GM23248 (cell line): ENCODE measurements around the gene TXNDC15.

Source experiments
- EZH2 ChIP-seq: fragments of 200-600 bp; sonication (generic); IDR thresholded peaks from 2 replicates; pipeline ENCODE4 v1.6.1; 2018; ENCODE audit warnings: antibody characterized with exemption, mild to moderate bottlenecking; ENCODE audit not compliant: insufficient read depth, poor library complexity, severe bottlenecking
- EZH2phosphoT487 ChIP-seq: fragments of 200-600 bp; sonication (generic); IDR thresholded peaks from 2 replicates; pipeline ENCODE4 v1.6.1; 2018; ENCODE audit warnings: antibody characterized with exemption, moderate library complexity, mild to moderate bottlenecking, low read depth; ENCODE audit not compliant: insufficient read depth

DNA sequence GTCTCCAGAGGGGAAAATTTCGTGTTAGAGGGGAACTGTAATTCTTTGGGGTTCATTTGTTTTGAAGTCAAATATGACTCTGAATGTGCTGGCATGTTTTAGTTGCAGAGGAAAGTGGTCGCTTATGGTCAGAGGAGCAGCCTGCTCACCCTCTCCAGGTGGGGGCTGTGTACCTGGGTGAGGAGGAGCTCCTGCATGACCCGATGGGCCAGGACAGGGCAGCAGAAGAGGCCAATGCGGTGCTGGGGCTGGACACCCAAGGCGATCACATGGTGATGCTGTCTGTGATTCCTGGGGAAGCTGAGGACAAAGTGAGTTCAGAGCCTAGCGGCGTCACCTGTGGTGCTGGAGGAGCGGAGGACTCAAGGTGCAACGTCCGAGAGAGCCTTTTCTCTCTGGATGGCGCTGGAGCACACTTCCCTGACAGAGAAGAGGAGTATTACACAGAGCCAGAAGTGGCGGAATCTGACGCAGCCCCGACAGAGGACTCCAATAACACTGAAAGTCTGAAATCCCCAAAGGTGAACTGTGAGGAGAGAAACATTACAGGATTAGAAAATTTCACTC is 13.5 kb downstream of the TXNDC15 start:
- TF ChIP-seq EZH2 (no peak), EZH2phosphoT487 (no peak)
